ENCODE data around the gene ATAD2B.

ATAD2B gene

DNA sequence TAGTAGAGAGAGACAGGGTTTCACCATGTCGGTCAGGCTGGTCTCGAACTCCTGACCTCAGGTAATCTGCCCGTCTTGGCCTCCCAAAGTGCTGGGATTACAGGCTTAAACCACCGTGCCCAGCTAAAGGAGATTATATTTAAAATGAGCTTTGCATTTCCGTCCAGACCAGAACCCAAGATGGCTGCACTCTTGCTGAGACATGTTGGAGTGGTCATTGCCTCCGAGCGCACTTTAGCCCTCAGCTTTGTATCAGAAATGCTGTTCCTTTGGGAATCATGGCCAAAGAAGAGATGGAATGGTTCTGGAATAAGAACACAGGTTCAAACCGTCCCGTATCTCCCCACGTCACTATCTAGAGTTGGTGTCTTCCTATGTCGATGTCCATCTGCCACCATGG is 16.7 kb upstream of the ATAD2B start:
- Histone ChIP-seq H3K36me3 (replicated peaks in 1 of 2; ENCODE audit: control insufficient read depth in 2 of 2, insufficient read depth in 2 of 2, low read length in 2 of 2) (peaks cover 0 to 36% of the 10 kb centered on the region in 2 donors), H3K79me1 (ENCODE audit: low read depth, low read length) (no peaks in the 10 kb centered on the region), H3K4me3 (ENCODE audit: low read length in 2 of 2) (no peak overlapping the region), H3K9ac (ENCODE audit: low read depth, low read length, poor library complexity) (no peak overlapping the region), H3K4me2 (ENCODE audit: insufficient read depth, low read length, poor library complexity, severe bottlenecking) (no peak overlapping the region), H3K18ac (ENCODE audit: low read length) (no peak overlapping the region), H3K4ac (ENCODE audit: low read length) (no peak overlapping the region), H2AK5ac (ENCODE audit: low read depth, low read length) (no peak overlapping the region), H3K9me3 (replicated peaks in 1 of 2; ENCODE audit: control insufficient read depth in 2 of 2, insufficient read depth in 1 of 2, low read depth in 1 of 2, low read length in 2 of 2) (no peaks in the 10 kb centered on the region), H3K27me3 (ENCODE audit: control insufficient read depth in 3 of 3, insufficient read depth in 3 of 3, low read depth in 1 of 3, low read length in 3 of 3) (peaks cover 0 to 2% (median 0%) of the 10 kb centered on the region in 3 experiments), H2BK5ac (ENCODE audit: low read length) (no peak overlapping the region), H3K23ac (ENCODE audit: low read depth, low read length, poor library complexity) (no peak overlapping the region), H2AFZ (ENCODE audit: low read length) (no peak overlapping the region), H4K91ac (ENCODE audit: low read depth, low read length, poor library complexity) (no peak overlapping the region), H3K14ac (ENCODE audit: low read length) (no peak overlapping the region), H3K27ac (replicated peaks; ENCODE audit: low read length) (no peak overlapping the region), H3K4me1 (ENCODE audit: control insufficient read depth in 2 of 2, insufficient read depth in 1 of 2, low read depth in 1 of 2, low read length in 2 of 2) (peaks cover 2 to 5% of the 10 kb centered on the region in 2 donors), H4K8ac (ENCODE audit: low read depth, low read length) (no peak overlapping the region), H2BK12ac (ENCODE audit: low read length) (no peak overlapping the region), H2BK15ac (ENCODE audit: low read length) (no peak overlapping the region), H2BK120ac (ENCODE audit: low read depth, low read length) (no peak overlapping the region)
- no CpG with 5 or more reads among the region's 11 CpGs for WGBS, 2 donors (ENCODE audit: extremely low coverage in 2 of 2, insufficient read length in 2 of 2, insufficient replicate concordance in 1 of 2)
- no peak for DNase-seq (ENCODE audit: low spot score)

DNA sequence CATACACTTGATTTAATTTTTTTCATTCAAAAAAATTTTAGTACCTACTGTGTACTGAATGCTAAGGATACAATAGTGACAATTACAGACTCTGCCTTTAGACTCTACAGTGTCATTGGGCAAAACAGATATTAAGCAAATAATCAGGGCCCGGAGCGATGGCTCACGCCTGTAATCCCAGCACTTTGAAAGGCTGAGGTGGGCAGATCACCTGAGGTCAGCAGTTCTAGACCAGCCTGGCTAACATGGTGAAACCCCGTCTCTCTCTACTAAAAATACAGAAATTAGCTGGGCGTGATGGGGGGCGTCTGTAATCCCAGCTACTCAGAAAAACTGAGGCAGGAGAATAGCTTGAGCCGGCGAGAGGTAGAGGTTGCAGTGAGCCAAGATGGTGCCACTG is 14.7 kb upstream of the ATAD2B start:
- H2BK12ac ChIP-seq (ENCODE audit: low read length) = no peak overlapping the region
- H4K8ac ChIP-seq (ENCODE audit: low read depth, low read length) = no peak overlapping the region
- no peak overlapping the region for H2AK5ac ChIP-seq (ENCODE audit: low read depth, low read length)
- DNase-seq (ENCODE audit: low spot score) = no peak
- H2AFZ ChIP-seq (ENCODE audit: low read length) = no peak overlapping the region
- H3K9me3 ChIP-seq (replicated peaks in 1 of 2; ENCODE audit: control insufficient read depth in 2 of 2, insufficient read depth in 1 of 2, low read depth in 1 of 2, low read length in 2 of 2) = no peaks in the 10 kb centered on the region
- H3K4me1 ChIP-seq (ENCODE audit: control insufficient read depth in 2 of 2, insufficient read depth in 1 of 2, low read depth in 1 of 2, low read length in 2 of 2) = peaks cover 2 to 5% of the 10 kb centered on the region in 2 donors
- no peak overlapping the region for H3K23ac ChIP-seq (ENCODE audit: low read depth, low read length, poor library complexity)
- H3K36me3 ChIP-seq (replicated peaks in 1 of 2; ENCODE audit: control insufficient read depth in 2 of 2, insufficient read depth in 2 of 2, low read length in 2 of 2) = peaks cover 0 to 24% of the 10 kb centered on the region in 2 donors
- no peaks in the 10 kb centered on the region for H3K79me1 ChIP-seq (ENCODE audit: low read depth, low read length)
- WGBS, 2 donors (ENCODE audit: extremely low coverage in 2 of 2, insufficient read length in 2 of 2, insufficient replicate concordance in 1 of 2) = no CpG with 5 or more reads among the region's 8 CpGs
- no peak overlapping the region for H3K14ac ChIP-seq (ENCODE audit: low read length)
- H3K27me3 ChIP-seq (ENCODE audit: control insufficient read depth in 3 of 3, insufficient read depth in 3 of 3, low read depth in 1 of 3, low read length in 3 of 3) = peaks cover 0 to 2% (median 0%) of the 10 kb centered on the region in 3 experiments
- no peak overlapping the region for H3K27ac ChIP-seq (replicated peaks; ENCODE audit: low read length)
- H3K4me2 ChIP-seq (ENCODE audit: insufficient read depth, low read length, poor library complexity, severe bottlenecking) = no peak overlapping the region
- H2BK120ac ChIP-seq (ENCODE audit: low read depth, low read length) = no peak overlapping the region
- no peak overlapping the region for H3K9ac ChIP-seq (ENCODE audit: low read depth, low read length, poor library complexity)
- no peak overlapping the region for H3K18ac ChIP-seq (ENCODE audit: low read length)
- H2BK5ac ChIP-seq (ENCODE audit: low read length) = no peak overlapping the region
- no peak overlapping the region for H3K4ac ChIP-seq (ENCODE audit: low read length)
- H2BK15ac ChIP-seq (ENCODE audit: low read length) = no peak overlapping the region
- no peak overlapping the region for H4K91ac ChIP-seq (ENCODE audit: low read depth, low read length, poor library complexity)
- H3K4me3 ChIP-seq (ENCODE audit: low read length in 2 of 2) = peak overlapping the region in 1 of 2 donors; percentile 97

DNA sequence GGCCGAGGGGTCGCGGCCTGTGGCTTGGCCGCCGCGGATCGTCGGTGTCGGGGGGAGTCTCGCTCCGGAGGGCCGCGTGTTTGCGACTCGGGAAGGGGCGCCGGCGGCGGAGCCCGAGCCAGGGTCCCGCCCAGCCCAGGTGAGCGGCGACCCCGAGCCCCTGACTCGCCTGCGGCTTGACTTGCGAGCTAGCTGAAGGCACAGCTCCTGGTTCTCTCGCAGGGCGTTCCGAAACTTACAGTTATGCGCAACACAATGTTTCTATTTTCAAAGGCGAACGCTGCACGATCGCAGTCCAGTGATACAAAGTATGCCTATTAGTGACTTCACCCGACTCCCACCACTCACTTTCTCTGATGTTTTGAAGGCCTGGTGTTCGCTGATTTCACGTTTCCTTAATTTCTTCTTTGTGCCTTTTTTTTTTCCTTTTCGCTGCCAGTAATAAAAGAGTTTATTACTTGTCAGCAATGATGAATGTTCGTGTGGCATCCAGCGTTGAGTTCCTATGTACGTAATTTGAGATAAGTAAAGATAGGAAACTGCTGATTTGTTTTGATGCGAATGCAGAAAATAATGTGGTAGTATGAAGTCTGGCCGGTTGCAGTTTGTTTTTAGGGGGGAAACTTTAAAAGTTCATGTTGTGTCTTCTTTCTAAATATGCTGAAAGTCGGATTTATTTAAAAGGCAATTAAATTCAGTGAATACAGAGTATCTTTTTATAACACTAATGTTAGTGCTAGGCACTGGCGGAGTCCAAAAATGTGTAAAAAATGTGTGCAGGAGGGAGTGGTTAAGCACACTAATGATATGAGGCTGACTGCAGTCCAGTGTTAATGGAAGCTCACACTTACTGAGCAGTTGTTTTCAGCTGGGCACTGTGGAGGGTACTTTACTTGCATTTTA is 14.0 kb upstream of the ATAD2B start:
- H3K27me3 ChIP-seq (ENCODE audit: control insufficient read depth in 3 of 3, insufficient read depth in 3 of 3, low read depth in 1 of 3, low read length in 3 of 3) = peaks cover 0 to 2% (median 0%) of the 10 kb centered on the region in 3 experiments
- no peak overlapping the region for H3K14ac ChIP-seq (ENCODE audit: low read length)
- H2BK120ac ChIP-seq (ENCODE audit: low read depth, low read length) = no peak overlapping the region
- H3K27ac ChIP-seq (replicated peaks; ENCODE audit: low read length) = peak overlapping the region; percentile 91
- H2AK5ac ChIP-seq (ENCODE audit: low read depth, low read length) = no peak overlapping the region
- no peak for DNase-seq (ENCODE audit: low spot score)
- H4K8ac ChIP-seq (ENCODE audit: low read depth, low read length) = no peak overlapping the region
- peak overlapping the region; percentile 92 for H2AFZ ChIP-seq (ENCODE audit: low read length)
- peaks cover 2 to 5% of the 10 kb centered on the region in 2 donors for H3K4me1 ChIP-seq (ENCODE audit: control insufficient read depth in 2 of 2, insufficient read depth in 1 of 2, low read depth in 1 of 2, low read length in 2 of 2)
- peak overlapping the region; percentile 75 for H3K4me2 ChIP-seq (ENCODE audit: insufficient read depth, low read length, poor library complexity, severe bottlenecking)
- H4K91ac ChIP-seq (ENCODE audit: low read depth, low read length, poor library complexity) = no peak overlapping the region
- peak overlapping the region; percentile 91 for H2BK5ac ChIP-seq (ENCODE audit: low read length)
- peak overlapping the region; percentile 70 for H3K18ac ChIP-seq (ENCODE audit: low read length)
- no peaks in the 10 kb centered on the region for H3K79me1 ChIP-seq (ENCODE audit: low read depth, low read length)
- no peak overlapping the region for H3K4ac ChIP-seq (ENCODE audit: low read length)
- peak overlapping the region; percentile 94 to 97 for H3K4me3 ChIP-seq (ENCODE audit: low read length in 2 of 2)
- H3K9ac ChIP-seq (ENCODE audit: low read depth, low read length, poor library complexity) = peak overlapping the region; percentile 98
- peaks cover 0 to 23% of the 10 kb centered on the region in 2 donors for H3K36me3 ChIP-seq (replicated peaks in 1 of 2; ENCODE audit: control insufficient read depth in 2 of 2, insufficient read depth in 2 of 2, low read length in 2 of 2)
- H3K23ac ChIP-seq (ENCODE audit: low read depth, low read length, poor library complexity) = peak overlapping the region; percentile 90
- H3K9me3 ChIP-seq (replicated peaks in 1 of 2; ENCODE audit: control insufficient read depth in 2 of 2, insufficient read depth in 1 of 2, low read depth in 1 of 2, low read length in 2 of 2) = no peaks in the 10 kb centered on the region
- H2BK15ac ChIP-seq (ENCODE audit: low read length) = peak overlapping the region; percentile 77
- no peak overlapping the region for H2BK12ac ChIP-seq (ENCODE audit: low read length)
- no CpG with 5 or more reads among the region's 46 CpGs for WGBS, 2 donors (ENCODE audit: extremely low coverage in 2 of 2, insufficient read length in 2 of 2, insufficient replicate concordance in 1 of 2)

DNA sequence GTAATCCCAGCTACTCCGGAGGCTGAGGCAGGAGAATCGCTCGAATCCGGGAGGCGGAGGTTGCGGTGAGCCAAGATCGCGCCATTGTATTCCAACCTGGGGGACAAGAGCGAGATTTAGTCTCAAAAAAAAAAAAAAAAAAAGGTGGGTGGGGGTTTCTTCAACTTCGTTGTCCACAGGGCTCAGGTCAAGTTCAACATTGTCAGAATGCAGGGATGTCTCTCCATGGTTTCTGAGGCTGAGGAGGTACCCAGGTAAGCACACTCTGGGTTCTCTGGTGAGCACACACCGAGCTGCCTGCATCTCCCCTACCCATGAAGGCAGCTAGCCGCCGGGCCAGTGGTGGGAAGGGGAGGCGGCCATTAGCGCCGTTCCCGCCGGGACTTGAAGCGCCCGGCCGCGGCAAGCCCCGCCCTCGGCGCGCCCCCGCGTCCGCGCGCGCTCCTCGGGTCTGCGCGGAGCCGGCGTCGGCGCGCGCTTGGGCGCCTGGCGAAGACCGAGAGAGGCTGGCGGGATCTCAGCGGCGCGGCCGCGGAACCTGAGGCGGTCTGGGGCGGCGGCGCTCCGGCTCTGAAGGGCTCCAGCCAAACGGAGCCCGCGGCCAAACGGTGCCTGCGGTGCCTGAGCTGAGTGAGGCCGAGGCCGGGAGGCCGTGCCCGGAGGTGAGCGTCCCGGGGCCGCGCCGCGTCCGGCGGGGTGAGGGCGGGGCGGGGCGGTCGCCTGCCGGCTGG is 13.2 kb upstream of the ATAD2B start, which contains the start of gene UBXN2A:
Gene UBXN2A (plus strand): TSS at position 477 of the 731 bp plus-strand sequence. CDS start 17,852 bp downstream, outside the sequence.
- Histone ChIP-seq H2AFZ (ENCODE audit: low read length) (peak within 1 kb of the TSS; percentile 92), H2BK12ac (ENCODE audit: low read length) (no peak within 1 kb of the TSS), H4K8ac (ENCODE audit: low read depth, low read length) (no peak within 1 kb of the TSS), H2BK15ac (ENCODE audit: low read length) (peak within 1 kb of the TSS; percentile 77), H3K79me1 (ENCODE audit: low read depth, low read length) (no peaks in the 10 kb centered on the region), H3K4ac (ENCODE audit: low read length) (no peak within 1 kb of the TSS), H3K14ac (ENCODE audit: low read length) (peak within 1 kb of the TSS; percentile 97), H3K9me3 (replicated peaks in 1 of 2; ENCODE audit: control insufficient read depth in 2 of 2, insufficient read depth in 1 of 2, low read depth in 1 of 2, low read length in 2 of 2) (no peaks in the 10 kb centered on the region), H3K27me3 (ENCODE audit: control insufficient read depth in 3 of 3, insufficient read depth in 3 of 3, low read depth in 1 of 3, low read length in 3 of 3) (peaks cover 0 to 2% (median 0%) of the 10 kb centered on the region in 3 experiments), H2BK120ac (ENCODE audit: low read depth, low read length) (peak within 1 kb of the TSS; percentile 24), H3K18ac (ENCODE audit: low read length) (peak within 1 kb of the TSS; percentile 99), H3K23ac (ENCODE audit: low read depth, low read length, poor library complexity) (peak within 1 kb of the TSS; percentile 90), H3K4me3 (ENCODE audit: low read length in 2 of 2) (peak within 1 kb of the TSS; percentile 94 to 97), H4K91ac (ENCODE audit: low read depth, low read length, poor library complexity) (no peak within 1 kb of the TSS), H3K4me1 (ENCODE audit: control insufficient read depth in 2 of 2, insufficient read depth in 1 of 2, low read depth in 1 of 2, low read length in 2 of 2) (peaks cover 2 to 5% of the 10 kb centered on the region in 2 donors), H2BK5ac (ENCODE audit: low read length) (peak within 1 kb of the TSS; percentile 91), H3K4me2 (ENCODE audit: insufficient read depth, low read length, poor library complexity, severe bottlenecking) (peak within 1 kb of the TSS; percentile 76), H2AK5ac (ENCODE audit: low read depth, low read length) (peak within 1 kb of the TSS; percentile 58), H3K36me3 (replicated peaks in 1 of 2; ENCODE audit: control insufficient read depth in 2 of 2, insufficient read depth in 2 of 2, low read length in 2 of 2) (peaks cover 0 to 19% of the 10 kb centered on the region in 2 donors), H3K27ac (replicated peaks; ENCODE audit: low read length) (peak within 1 kb of the TSS; percentile 91), H3K9ac (ENCODE audit: low read depth, low read length, poor library complexity) (peak within 1 kb of the TSS; percentile 98)
- DNase-seq (ENCODE audit: low spot score) = peak; percentile 90
- no CpG with 5 or more reads among the region's 77 CpGs for WGBS, 2 donors (ENCODE audit: extremely low coverage in 2 of 2, insufficient read length in 2 of 2, insufficient replicate concordance in 1 of 2)

Data from neuronal stem cell (in vitro differentiated cells).